Measurements from ENCODE around the gene LHX3.
"Not testable (repeated sequence)": the region's sequence is repeated elsewhere in the genome, so short reads cannot be mapped to it uniquely, and the experiment has no call there.

The LHX3 gene

GRCh38 chr9:136240941-136241340 is 36.0 kb upstream of the LHX3 start:
- no peak for DNase-seq

GRCh38 chr9:136239983-136240330 is 35.0 kb upstream of the LHX3 start:
- no peak for DNase-seq

GRCh38 chr9:136239135-136239982 is 34.4 kb upstream of the LHX3 start:
- DNase-seq = no peak

GRCh38 chr9:136238342-136238732 is 33.4 kb upstream of the LHX3 start:
- DNase-seq = no peak

- DNase-seq = no peak
These were observed 32.8 kb upstream of the LHX3 start for GRCh38 chr9:136237486-136238341.

- DNase-seq = not testable (repeated sequence)
These were observed 31.8 kb upstream of the LHX3 start for GRCh38 chr9:136236471-136237410.

GRCh38 chr9:136235709-136236455 is 31.0 kb upstream of the LHX3 start:
- no peak for DNase-seq

GRCh38 chr9:136235171-136235570 is 30.2 kb upstream of the LHX3 start:
- DNase-seq = no peak

GRCh38 chr9:136234597-136234996 is 29.7 kb upstream of the LHX3 start:
- DNase-seq = no peak

GRCh38 chr9:136233868-136234267 is 28.9 kb upstream of the LHX3 start:
- no peak for DNase-seq

- no peak for DNase-seq
These were observed 28.5 kb upstream of the LHX3 start for GRCh38 chr9:136233411-136233810.

- DNase-seq = no peak
These were observed 28.0 kb upstream of the LHX3 start for GRCh38 chr9:136232969-136233368.

GRCh38 chr9:136231478-136232297 is 26.8 kb upstream of the LHX3 start:
- peak in 4 of 6 experiments; percentile 12 to 61 (median 47) for DNase-seq

GRCh38 chr9:136230773-136231172 is 25.8 kb upstream of the LHX3 start:
- DNase-seq = no peak

GRCh38 chr9:136230365-136230764 is 25.4 kb upstream of the LHX3 start:
- no peak for DNase-seq

- DNase-seq = no peak
These were observed 24.5 kb upstream of the LHX3 start for GRCh38 chr9:136229096-136230065.

- no peak for DNase-seq
These were observed 23.4 kb upstream of the LHX3 start for GRCh38 chr9:136228107-136228875.

GRCh38 chr9:136226680-136227407 is 21.9 kb upstream of the LHX3 start:
- no peak for DNase-seq
